Smooth muscle cell (in vitro differentiated cells): Measurements from ENCODE around the gene SLC27A2. TPM values are rescaled to one million over a fixed set of nuclear protein-coding genes. Genes with fewer than 3 reads are reported as not detected.

Experiments used
- DNase-seq: peaks from one replicate; lab custom pipeline; 2025; ENCODE audit not compliant: unreplicated experiment; lab: John Stamatoyannopoulos, UW
- H2AFZ ChIP-seq: fragments of 200-600 bp; sonication (generic); 2 replicates; pipeline ENCODE4 v1.6.0; 2016; ENCODE audit warnings: antibody characterized with exemption, low read depth, mild to moderate bottlenecking
- H3F3A ChIP-seq: fragments of 200-600 bp; sonication (generic); 2 replicates; pipeline ENCODE4 v1.6.0; 2017; ENCODE audit warnings: antibody characterized with exemption, low read depth
- H3K27ac ChIP-seq: fragments of 200-600 bp; sonication (generic); 2 replicates; pipeline ENCODE4 v1.5.1; 2016; ENCODE audit warnings: low read depth, mild to moderate bottlenecking
- H3K27me3 ChIP-seq: fragments of 200-600 bp; sonication (generic); 2 replicates; pipeline ENCODE4 v1.6.1; 2016; ENCODE audit warnings: low read depth, mild to moderate bottlenecking
- H3K36me3 ChIP-seq: fragments of 200-600 bp; sonication (generic); 2 replicates; pipeline ENCODE4 v1.5.1; 2016; ENCODE audit warnings: low read depth
- H3K4me1 ChIP-seq: fragments of 200-600 bp; sonication (generic); 2 replicates; pipeline ENCODE4 v1.5.1; 2016; ENCODE audit warnings: low read depth
- H3K4me2 ChIP-seq: fragments of 200-600 bp; sonication (generic); 2 replicates; pipeline ENCODE4 v1.6.0; 2016; ENCODE audit warnings: mild to moderate bottlenecking
- H3K4me3 ChIP-seq: fragments of 200-600 bp; sonication (generic); 2 replicates; pipeline ENCODE4 v1.5.1; 2016; ENCODE audit warnings: mild to moderate bottlenecking
- H3K79me2 ChIP-seq: fragments of 200-600 bp; sonication (generic); 2 replicates; pipeline ENCODE4 v1.6.0; 2016; ENCODE audit warnings: low read depth, mild to moderate bottlenecking
- H3K9ac ChIP-seq: fragments of 200-600 bp; sonication (generic); 2 replicates; pipeline ENCODE4 v1.6.0; 2016; ENCODE audit warnings: low read depth
- H3K9me3 ChIP-seq: fragments of 200-600 bp; sonication (generic); replicated peaks from 2 replicates; pipeline ENCODE4 v1.5.1; 2016; ENCODE audit warnings: low read depth
- H4K20me1 ChIP-seq: fragments of 200-600 bp; sonication (generic); 2 replicates; pipeline ENCODE4 v1.6.0; 2016; ENCODE audit warnings: low read depth
- WGBS: methylation state at CpG from one replicate; pipeline ENCODE4 v1.1.7; 2016; ENCODE audit warnings: low lambda C conversion rate; 5-methylcytosine and 5-hydroxymethylcytosine counted together
- polyA plus RNA-seq: library from polyadenylated mRNA; unstranded; fragments of >200 nt; fragmentation: Nextera tagmentation; extraction: Ambion mirVana; gene quantifications from 2 replicates; pipeline ENCODE4 v1.2.1, GENCODE V29; 2016
- total RNA-seq: library from RNA; depleted of rRNA; stranded (reverse); fragments of >200 nt; gene quantifications from 2 replicates; pipeline ENCODE4 v1.2.3, GENCODE V29; 2014
- TF ChIP-seq, protein P1 (sequence below): fragments of 200-600 bp; sonication (generic); IDR thresholded peaks from 2 replicates; pipeline ENCODE4 v1.5.1; 2017; ENCODE audit warnings: borderline replicate concordance, mild to moderate bottlenecking, antibody characterized with exemption; ENCODE audit not compliant: insufficient read depth, poor library complexity, severe bottlenecking

SLC27A2 gene
- total and polyA plus RNA-seq, 2 experiments from 2014 or later: 1.6 TPM; not detected in 1

GRCh38 chr15:50248994-50249582, 67.1 kb downstream of the SLC27A2 start:
- H3K9me3 ChIP-seq: no peaks in the 10 kb centered on the region
- peaks cover 25% of the 10 kb centered on the region for H3K27me3 ChIP-seq
- WGBS: 67% methylated on average over 4 of the region's 4 CpGs
- H3K36me3 ChIP-seq: no peaks in the 10 kb centered on the region
- H3K79me2 ChIP-seq: no peaks in the 10 kb centered on the region
- H3K4me2 ChIP-seq: no peak overlapping the region
- no peak overlapping the region for H3K27ac ChIP-seq
- TF ChIP-seq, protein P1, sequence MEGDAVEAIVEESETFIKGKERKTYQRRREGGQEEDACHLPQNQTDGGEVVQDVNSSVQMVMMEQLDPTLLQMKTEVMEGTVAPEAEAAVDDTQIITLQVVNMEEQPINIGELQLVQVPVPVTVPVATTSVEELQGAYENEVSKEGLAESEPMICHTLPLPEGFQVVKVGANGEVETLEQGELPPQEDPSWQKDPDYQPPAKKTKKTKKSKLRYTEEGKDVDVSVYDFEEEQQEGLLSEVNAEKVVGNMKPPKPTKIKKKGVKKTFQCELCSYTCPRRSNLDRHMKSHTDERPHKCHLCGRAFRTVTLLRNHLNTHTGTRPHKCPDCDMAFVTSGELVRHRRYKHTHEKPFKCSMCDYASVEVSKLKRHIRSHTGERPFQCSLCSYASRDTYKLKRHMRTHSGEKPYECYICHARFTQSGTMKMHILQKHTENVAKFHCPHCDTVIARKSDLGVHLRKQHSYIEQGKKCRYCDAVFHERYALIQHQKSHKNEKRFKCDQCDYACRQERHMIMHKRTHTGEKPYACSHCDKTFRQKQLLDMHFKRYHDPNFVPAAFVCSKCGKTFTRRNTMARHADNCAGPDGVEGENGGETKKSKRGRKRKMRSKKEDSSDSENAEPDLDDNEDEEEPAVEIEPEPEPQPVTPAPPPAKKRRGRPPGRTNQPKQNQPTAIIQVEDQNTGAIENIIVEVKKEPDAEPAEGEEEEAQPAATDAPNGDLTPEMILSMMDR: no peak
- no peaks in the 10 kb centered on the region for H3K4me1 ChIP-seq
- H3F3A ChIP-seq: no peaks in the 10 kb centered on the region
- no peak overlapping the region for H3K9ac ChIP-seq
- no peak overlapping the region for H2AFZ ChIP-seq
- H4K20me1 ChIP-seq: no peaks in the 10 kb centered on the region
- no peak overlapping the region for H3K4me3 ChIP-seq
- DNase-seq: no peak

GRCh38 chr15:50249704-50250103, 67.7 kb downstream of the SLC27A2 start:
- no peak for DNase-seq
- Histone ChIP-seq H4K20me1 (no peaks in the 10 kb centered on the region), H3K27ac (no peak overlapping the region), H3F3A (no peaks in the 10 kb centered on the region), H3K9me3 (no peaks in the 10 kb centered on the region), H2AFZ (no peak overlapping the region), H3K4me1 (no peaks in the 10 kb centered on the region), H3K27me3 (peaks cover 25% of the 10 kb centered on the region), H3K9ac (no peak overlapping the region), H3K4me3 (no peak overlapping the region), H3K36me3 (no peaks in the 10 kb centered on the region), H3K79me2 (no peaks in the 10 kb centered on the region), H3K4me2 (no peak overlapping the region)
- TF ChIP-seq, protein P1: no peak
- 83% methylated on average over 2 of the region's 2 CpGs for WGBS

DNA sequence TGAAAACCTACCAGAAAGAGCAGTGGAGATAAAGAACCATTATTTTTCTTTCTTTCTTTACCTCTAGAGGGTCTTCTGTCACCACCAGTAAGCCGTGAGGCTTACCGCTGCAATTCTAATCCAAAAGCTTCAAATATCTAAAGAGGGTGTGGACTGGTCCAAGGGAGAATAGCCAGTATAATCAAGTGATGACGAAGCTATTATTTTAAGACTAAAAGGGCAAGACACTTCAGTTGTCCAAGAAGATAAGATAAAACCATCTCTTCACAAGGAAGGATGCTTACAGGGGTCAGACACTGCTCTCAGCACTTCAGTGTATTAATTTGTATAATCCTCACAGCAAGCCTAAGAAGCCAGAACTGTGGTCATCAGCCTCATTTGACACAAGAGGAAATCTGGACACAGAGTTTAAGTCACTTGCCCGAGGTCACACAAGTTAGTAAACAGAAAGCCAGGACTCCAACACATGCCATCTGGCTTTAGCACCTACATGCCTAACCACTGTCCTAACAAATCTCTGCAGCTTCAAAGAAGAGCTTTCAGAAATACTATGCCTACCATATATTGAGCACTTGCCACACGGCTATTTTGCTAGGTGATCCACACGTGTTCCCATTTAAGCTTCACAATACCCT, 68.9 kb downstream of the SLC27A2 start:
- Histone ChIP-seq H3K27me3 (peaks cover 25% of the 10 kb centered on the region), H3K4me1 (no peaks in the 10 kb centered on the region), H3K9me3 (no peaks in the 10 kb centered on the region), H3K9ac (no peak overlapping the region), H2AFZ (no peak overlapping the region), H3K4me2 (no peak overlapping the region), H3F3A (no peaks in the 10 kb centered on the region), H3K4me3 (no peak overlapping the region), H4K20me1 (no peaks in the 10 kb centered on the region), H3K36me3 (no peaks in the 10 kb centered on the region), H3K79me2 (no peaks in the 10 kb centered on the region), H3K27ac (no peak overlapping the region)
- DNase-seq: no peak
- TF ChIP-seq, protein P1: no peak
- 65% methylated on average over 6 of the region's 6 CpGs for WGBS
